Activated CD4-positive, alpha-beta T cell treated with anti-CD3 and anti-CD28 coated beads for 36 hours (primary cell): ENCODE data around the gene FER. TPM values are rescaled to one million over a fixed set of nuclear protein-coding genes. Genes with fewer than 3 reads are reported as not detected.
"Not testable (repeated sequence)": the region's sequence is repeated elsewhere in the genome, so short reads cannot be mapped to it uniquely, and the experiment has no call there.

Experiments
- ATAC-seq: fragments of 200-7000 bp; cut with Tn5 transposase; one replicate; pipeline ENCODE4 v1.10.0; 2021; ENCODE audit warnings: mild to moderate bottlenecking, moderate library complexity
- CTCF ChIA-PET: fragments of 350-600 bp; sonication (Branson Sonifier 250); formaldehyde crosslinking; loops from one replicate; lab custom pipeline; 2021; ENCODE audit warnings: antibody characterized with exemption; lab: Charles Lee
- POLR2A ChIA-PET: fragments of 350-600 bp; sonication (Branson Sonifier 250); formaldehyde crosslinking; loops from one replicate; lab custom pipeline; 2021; ENCODE audit warnings: antibody characterized with exemption, inconsistent platforms; lab: Charles Lee
- DNase-seq: peaks from one replicate; pipeline ENCODE4 v3.0.0-alpha.2; 2020
- H3K27ac Mint-ChIP-seq: one replicate; pipeline ENCODE4 v1.8.0; 2021; ENCODE audit warnings: mixed read lengths
- H3K27me3 Mint-ChIP-seq: one replicate; pipeline ENCODE4 v1.8.0; 2021; ENCODE audit warnings: mixed read lengths
- H3K36me3 Mint-ChIP-seq: one replicate; pipeline ENCODE4 v1.8.0; 2021; ENCODE audit warnings: low read depth, mixed read lengths
- H3K4me1 Mint-ChIP-seq: one replicate; pipeline ENCODE4 v1.8.0; 2021; ENCODE audit warnings: mixed read lengths
- H3K4me3 Mint-ChIP-seq: one replicate; pipeline ENCODE4 v1.8.0; 2021; ENCODE audit warnings: mild to moderate bottlenecking, moderate library complexity, mixed read lengths
- H3K9me3 Mint-ChIP-seq: one replicate; pipeline ENCODE4 v1.8.0; 2021; ENCODE audit warnings: low read depth, mixed read lengths
- intact Hi-C, 2 experiments: fragments of 100-400 bp; cut with DNase I in 1 of 2; cut with micrococcal nuclease in 1 of 2; formaldehyde crosslinking; loops; one replicate each; pipeline versions ENCODE4 v1.14.2 to v1.15.1; 2022 to 2024; cut with DNase I, micrococcal nuclease
- total RNA-seq, 2 experiments: library from RNA; stranded (reverse); gene quantifications; one replicate each; pipeline ENCODE4 v1.2.3, GENCODE V29; 2021

FER gene
- total RNA-seq, 2 experiments from 2014 or later, result 9.3 to 9.9 TPM

DNA sequence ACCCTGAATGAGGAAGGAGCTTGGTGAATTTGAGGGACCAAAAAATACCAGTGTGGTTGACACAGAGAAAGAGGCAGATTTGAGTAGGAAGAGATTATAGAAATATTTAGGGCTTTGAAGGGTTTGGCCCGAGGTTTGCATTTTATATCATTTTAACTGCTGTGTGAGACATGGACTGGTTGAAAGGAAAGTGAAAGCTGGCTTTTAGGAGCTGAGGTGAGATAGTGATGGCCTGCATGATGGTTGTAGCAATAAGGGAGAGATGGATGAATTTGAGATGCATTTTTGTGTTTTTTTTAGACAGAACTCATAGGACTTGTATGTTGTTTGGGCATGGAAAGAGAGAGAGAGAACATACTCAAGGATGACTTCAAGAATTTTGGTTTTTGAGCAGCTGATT lies 21.7 kb downstream of the FER start:
- Mint-ChIP-seq H3K36me3 (peaks cover 12% of the 10 kb centered on the region), H3K4me3 (no peak overlapping the region), H3K27me3 (no peaks in the 10 kb centered on the region), H3K9me3 (peaks cover 4% of the 10 kb centered on the region), H3K27ac (peak overlapping the region; percentile 2), H3K4me1 (peaks cover 6% of the 10 kb centered on the region)
- DNase-seq (no peak), ATAC-seq (peak; percentile 42)
- intact Hi-C loops, result no loop called here
- ChIA-PET CTCF (interaction anchor here (0.5 to 1.4 kb wide), 2 partner anchors 11 to 336 kb away, joined by 3 to 7 read pairs; no protein-coding TSS in a partner anchor), POLR2A (no interaction called here)

DNA sequence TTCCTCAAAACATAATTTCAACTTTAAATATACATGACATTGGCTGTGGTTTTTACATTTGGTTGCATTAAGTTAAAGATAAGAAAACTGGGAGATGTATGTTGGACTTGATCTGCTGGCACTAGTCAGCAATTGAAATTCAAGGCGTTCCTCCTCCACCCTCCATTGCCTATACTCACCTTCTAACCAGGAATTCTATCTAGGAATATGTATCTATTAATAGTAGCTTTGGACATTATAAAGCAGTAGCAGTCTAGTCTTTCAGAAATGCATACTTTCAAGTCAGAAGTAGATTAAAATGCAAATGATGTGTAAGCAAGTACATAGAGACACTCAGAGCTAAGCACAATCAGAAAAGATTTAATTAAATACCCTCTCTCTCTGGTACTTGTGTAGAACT lies 24.9 kb downstream of the FER start:
- Mint-ChIP-seq H3K4me3 (no peak overlapping the region), H3K27me3 (no peaks in the 10 kb centered on the region), H3K4me1 (peaks cover 6% of the 10 kb centered on the region), H3K27ac (no peak overlapping the region), H3K36me3 (peaks cover 14% of the 10 kb centered on the region), H3K9me3 (peaks cover 7% of the 10 kb centered on the region)
- POLR2A ChIA-PET, result no interaction called here
- CTCF ChIA-PET, result no interaction called here
- intact Hi-C loops, result no loop called here
- no peak for DNase-seq
- no peak for ATAC-seq

DNA sequence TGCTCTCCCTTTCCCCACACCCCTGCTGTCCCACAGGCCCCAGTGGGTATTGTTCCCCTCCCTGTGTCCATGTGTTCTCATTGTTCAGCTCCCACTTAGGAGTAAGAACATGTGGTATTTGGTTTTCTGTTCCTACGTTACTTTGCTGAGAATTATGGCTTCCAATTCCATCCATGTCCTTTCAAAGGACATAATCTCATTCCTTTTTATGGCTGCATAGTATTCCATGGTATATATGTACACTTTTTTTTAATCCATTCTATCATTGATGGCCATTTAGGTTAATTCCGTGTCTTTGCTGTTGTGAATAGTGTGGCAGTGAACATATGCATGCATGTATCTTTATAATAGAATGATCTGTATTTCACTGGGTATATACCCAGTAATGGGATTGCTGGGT lies 25.6 kb downstream of the FER start:
- intact Hi-C loops, result no loop called here
- peaks cover 14% of the 10 kb centered on the region for H3K36me3 Mint-ChIP-seq
- H3K4me3 Mint-ChIP-seq, result no peak overlapping the region
- H3K9me3 Mint-ChIP-seq, result peaks cover 10% of the 10 kb centered on the region
- peaks cover 6% of the 10 kb centered on the region for H3K4me1 Mint-ChIP-seq
- ChIA-PET CTCF (no interaction called here), POLR2A (interaction anchor here (0.6 kb wide), 1 partner anchor 9 kb away, joined by 3 read pairs; no protein-coding TSS in a partner anchor)
- DNase-seq, result no peak
- no peak overlapping the region for H3K27ac Mint-ChIP-seq
- no peaks in the 10 kb centered on the region for H3K27me3 Mint-ChIP-seq
- ATAC-seq, result no peak

DNA sequence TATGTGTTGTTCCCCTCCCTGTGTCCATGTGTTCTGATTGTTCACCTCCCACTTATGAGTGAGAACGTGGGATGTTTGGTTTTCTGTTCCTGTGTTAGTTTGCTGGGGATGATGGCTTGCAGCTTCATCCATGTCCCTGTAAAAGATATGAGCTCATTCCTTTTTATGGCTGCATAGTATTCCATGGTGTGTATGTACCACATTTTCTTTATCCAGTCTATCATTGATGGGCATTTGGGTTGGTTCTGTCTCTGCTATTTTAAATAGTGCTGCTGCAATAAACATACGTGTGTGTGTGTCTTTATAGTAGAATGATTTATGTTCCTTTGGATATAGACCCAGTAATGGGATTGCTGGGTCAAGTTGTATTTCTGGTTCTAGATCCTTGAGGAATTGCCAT lies 26.4 kb downstream of the FER start:
- H3K27ac Mint-ChIP-seq, H3K9me3 Mint-ChIP-seq, H3K4me1 Mint-ChIP-seq, H3K4me3 Mint-ChIP-seq, ATAC-seq, CTCF ChIA-PET, DNase-seq, intact Hi-C loops, H3K27me3 Mint-ChIP-seq, POLR2A ChIA-PET: not testable (repeated sequence)
- peaks cover 18% of the 10 kb centered on the region for H3K36me3 Mint-ChIP-seq

DNA sequence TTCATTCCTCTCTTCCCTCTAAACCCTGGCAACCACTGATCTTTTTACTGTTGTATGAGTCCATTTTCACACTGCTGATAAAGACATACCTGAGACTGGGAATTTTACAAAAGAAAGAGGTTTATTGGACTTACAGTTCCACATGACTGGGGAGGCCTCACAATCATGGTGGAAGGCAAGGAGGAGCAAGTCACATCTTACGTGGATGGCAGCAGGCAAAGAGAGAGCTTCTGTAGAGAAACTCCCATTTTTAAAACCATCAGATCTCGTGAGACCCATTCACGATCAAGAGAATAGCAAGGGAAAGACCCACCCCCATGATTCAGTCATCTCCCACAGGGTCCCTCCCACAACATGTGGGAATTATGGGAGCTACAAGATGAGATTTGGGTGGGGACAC lies 29.9 kb downstream of the FER start:
- CTCF ChIA-PET, DNase-seq, POLR2A ChIA-PET: not testable (repeated sequence)

DNA sequence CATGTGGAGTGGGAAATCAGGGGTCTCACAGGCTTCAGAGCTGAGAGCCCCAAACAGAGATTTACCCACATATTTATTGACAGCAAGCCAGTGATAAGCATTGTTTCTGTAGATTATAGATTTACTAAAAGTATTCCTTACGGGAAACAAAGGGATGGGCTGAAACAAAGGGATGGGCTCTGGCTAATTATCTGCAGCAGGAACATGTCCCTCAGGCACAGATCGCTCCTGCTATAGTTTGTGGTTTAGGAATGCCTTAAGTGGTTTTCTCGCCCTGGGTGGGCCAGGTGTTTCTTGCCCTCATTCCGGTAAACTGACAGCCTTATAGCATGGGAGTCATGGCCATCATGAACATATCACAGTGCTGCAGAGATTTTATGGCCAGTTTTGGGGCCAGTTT lies 36.9 kb downstream of the FER start:
- H3K36me3 Mint-ChIP-seq, result peaks cover 12% of the 10 kb centered on the region
- CTCF ChIA-PET, ATAC-seq, intact Hi-C loops, H3K27ac Mint-ChIP-seq, H3K27me3 Mint-ChIP-seq, H3K4me3 Mint-ChIP-seq, DNase-seq, H3K9me3 Mint-ChIP-seq, POLR2A ChIA-PET: not testable (repeated sequence)
- peaks cover 17% of the 10 kb centered on the region for H3K4me1 Mint-ChIP-seq

More for the DNA sequence above, 29.9 kb downstream of the FER start:
- H3K4me3 Mint-ChIP-seq, ATAC-seq, H3K27me3 Mint-ChIP-seq, intact Hi-C loops, H3K9me3 Mint-ChIP-seq, H3K27ac Mint-ChIP-seq: not testable (repeated sequence)
- Mint-ChIP-seq H3K4me1 (peaks cover 11% of the 10 kb centered on the region), H3K36me3 (peaks cover 18% of the 10 kb centered on the region)

DNA sequence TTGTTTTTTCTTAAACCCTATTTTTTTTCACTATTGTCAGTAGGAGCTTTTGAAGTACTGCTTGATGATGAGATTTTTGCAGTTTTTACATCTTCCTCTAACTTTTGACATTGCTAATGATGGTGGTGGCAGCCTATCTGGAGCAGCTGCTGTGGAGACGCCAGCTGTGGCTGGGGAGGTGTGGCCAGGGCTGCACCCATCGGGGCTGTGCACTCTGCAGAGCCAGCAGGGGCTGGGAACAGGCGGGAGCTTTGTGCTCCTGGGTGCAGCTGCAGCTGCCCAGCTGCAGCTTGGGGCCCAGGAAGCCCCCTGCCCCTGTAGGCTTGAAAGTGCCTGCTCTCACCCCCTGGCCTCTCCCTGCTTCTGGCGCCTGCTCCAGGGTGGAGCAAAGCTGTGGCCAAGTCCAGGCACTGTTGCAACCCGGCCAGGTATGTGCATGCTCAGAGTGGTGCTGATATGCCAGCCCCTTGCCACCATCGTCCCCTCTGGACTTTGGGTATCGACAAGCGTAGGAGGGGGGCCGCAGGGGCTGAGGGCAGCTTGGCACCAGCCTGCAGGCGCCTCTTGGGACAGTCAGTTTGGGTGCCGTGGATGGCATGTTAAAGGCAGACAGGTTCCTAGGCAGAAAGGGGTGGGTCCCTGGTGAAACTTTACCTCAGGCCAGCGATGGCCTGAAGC lies 39.2 kb downstream of the FER start:
- POLR2A ChIA-PET, result no interaction called here
- intact Hi-C loops, result no loop called here
- peaks cover 12% of the 10 kb centered on the region for H3K36me3 Mint-ChIP-seq

DNA sequence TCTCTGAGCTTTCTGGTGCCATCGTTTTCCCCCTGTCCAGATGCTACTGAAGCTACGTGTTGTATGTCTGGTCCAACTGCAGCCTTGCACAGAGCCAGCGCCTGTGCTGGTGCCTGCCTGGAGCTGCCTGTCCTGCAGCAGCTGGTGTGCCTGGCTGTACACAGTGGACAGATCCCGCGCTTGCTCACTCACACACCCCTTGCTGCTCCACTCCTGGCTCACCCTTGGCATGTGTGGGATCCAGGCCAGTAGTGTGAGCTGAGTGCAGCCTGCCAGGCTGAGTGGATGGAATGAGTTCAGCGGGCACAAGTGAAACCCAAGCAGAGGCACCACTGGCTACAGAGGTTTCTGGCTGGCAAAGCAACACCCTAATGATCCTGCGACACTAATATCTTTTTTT lies 40.4 kb downstream of the FER start:
- intact Hi-C loops, result no loop called here
- no peak for ATAC-seq

More for the DNA sequence above, 39.2 kb downstream of the FER start:
- H3K27me3 Mint-ChIP-seq, result no peaks in the 10 kb centered on the region
- peaks cover 15% of the 10 kb centered on the region for H3K4me1 Mint-ChIP-seq
- H3K9me3 Mint-ChIP-seq, result no peaks in the 10 kb centered on the region
- no peak for DNase-seq
- H3K4me3 Mint-ChIP-seq, result no peak overlapping the region
- H3K27ac Mint-ChIP-seq, result no peak overlapping the region
- ATAC-seq, result no peak
- CTCF ChIA-PET, result no interaction called here

DNA sequence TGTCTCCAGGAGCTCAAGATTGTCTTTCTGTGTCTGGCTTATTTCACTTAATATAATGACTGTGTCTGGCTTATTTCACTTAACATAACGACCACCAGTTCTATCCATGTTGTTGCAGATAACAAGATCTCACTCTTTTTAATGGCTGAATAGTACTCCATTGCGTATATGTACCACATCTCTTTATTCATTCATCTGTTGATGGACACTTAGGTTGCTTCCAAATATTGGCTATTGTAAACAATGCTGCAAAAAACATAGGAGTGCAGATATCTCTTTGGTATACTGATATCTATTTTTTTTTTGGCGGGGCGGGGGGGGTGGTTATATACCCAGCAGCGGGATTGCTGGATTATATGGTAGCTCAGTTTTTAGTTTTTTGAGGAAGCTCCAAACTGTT lies 45.5 kb downstream of the FER start:
- Mint-ChIP-seq H3K27me3 (no peaks in the 10 kb centered on the region), H3K4me1 (peaks cover 8% of the 10 kb centered on the region), H3K9me3 (no peaks in the 10 kb centered on the region), H3K36me3 (peaks cover 12% of the 10 kb centered on the region), H3K27ac (no peak overlapping the region), H3K4me3 (no peak overlapping the region)
- ChIA-PET CTCF (no interaction called here), POLR2A (no interaction called here)
- DNase-seq, result no peak
- ATAC-seq, result no peak
- intact Hi-C loops, result no loop called here

More for the DNA sequence above, 40.4 kb downstream of the FER start:
- no peaks in the 10 kb centered on the region for H3K9me3 Mint-ChIP-seq
- DNase-seq, result no peak
- peaks cover 13% of the 10 kb centered on the region for H3K36me3 Mint-ChIP-seq
- H3K4me3 Mint-ChIP-seq, result no peak overlapping the region
- CTCF ChIA-PET, result no interaction called here
- no peaks in the 10 kb centered on the region for H3K27me3 Mint-ChIP-seq
- no peak overlapping the region for H3K27ac Mint-ChIP-seq
- POLR2A ChIA-PET, result no interaction called here
- H3K4me1 Mint-ChIP-seq, result peaks cover 11% of the 10 kb centered on the region

DNA sequence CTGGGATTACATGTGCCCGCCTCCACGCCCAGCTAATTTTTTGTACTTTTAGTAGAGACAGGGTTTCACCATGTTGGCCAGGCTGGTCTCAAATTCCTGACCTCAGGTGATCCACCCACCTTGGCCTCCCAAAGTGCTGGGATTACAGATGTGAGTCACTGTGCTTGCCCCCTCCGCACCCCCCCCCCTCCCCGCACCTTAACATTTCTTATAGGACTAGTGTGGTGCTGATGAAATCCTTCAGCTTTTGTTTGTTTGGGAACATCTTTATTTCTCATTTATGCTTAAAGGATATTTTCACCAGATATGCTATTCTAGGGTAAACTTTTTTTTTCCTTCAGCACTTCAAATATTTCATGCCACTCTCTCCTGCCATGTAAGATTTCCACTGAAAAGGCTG lies 46.7 kb downstream of the FER start:
- H3K27ac Mint-ChIP-seq, H3K27me3 Mint-ChIP-seq, H3K4me1 Mint-ChIP-seq, DNase-seq, intact Hi-C loops, ATAC-seq, POLR2A ChIA-PET, CTCF ChIA-PET, H3K4me3 Mint-ChIP-seq, H3K9me3 Mint-ChIP-seq: not testable (repeated sequence)
- H3K36me3 Mint-ChIP-seq, result peaks cover 12% of the 10 kb centered on the region

DNA sequence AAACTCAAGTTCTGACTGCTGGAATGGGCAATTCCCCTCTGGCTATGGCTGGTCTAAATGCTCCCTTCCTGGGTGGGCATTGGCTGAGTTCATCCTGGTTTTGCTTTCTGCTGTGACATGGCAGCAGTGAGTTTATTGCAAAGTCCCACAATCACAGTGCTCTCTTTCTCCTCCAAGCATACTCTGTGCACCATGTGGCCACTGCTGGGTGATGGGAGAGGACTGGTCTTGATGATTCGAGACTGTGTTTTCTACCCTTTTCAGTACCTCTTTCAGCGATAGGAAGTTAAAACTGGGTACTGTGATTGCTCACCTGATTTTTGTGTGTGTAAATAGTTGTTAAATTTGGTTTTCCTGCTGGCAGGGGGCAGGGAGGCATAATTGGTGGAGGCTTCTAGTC lies 49.7 kb downstream of the FER start:
- ATAC-seq, result no peak
- peaks cover 1% of the 10 kb centered on the region for H3K9me3 Mint-ChIP-seq

DNA sequence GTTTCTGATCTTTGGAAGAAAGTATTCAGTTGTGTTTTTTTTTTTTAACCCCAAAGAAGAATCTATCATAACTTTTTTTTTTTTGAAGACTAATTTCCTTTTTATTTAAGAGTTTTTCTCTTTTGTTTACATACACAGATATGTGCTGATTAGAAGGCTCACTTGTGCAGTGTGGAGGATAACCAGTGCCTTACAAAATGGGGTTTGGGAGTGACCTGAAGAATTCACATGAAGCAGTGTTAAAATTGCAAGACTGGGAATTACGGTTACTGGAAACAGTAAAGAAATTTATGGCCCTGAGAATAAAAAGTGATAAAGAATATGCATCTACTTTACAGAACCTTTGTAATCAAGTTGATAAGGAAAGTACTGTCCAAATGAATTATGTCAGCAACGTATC lies 50.3 kb downstream of the FER start:
- ATAC-seq (no peak), DNase-seq (no peak)
- H3K27ac Mint-ChIP-seq, result no peak overlapping the region
- intact Hi-C loops, result no loop called here
- peaks cover 30% of the 10 kb centered on the region for H3K36me3 Mint-ChIP-seq
- no peaks in the 10 kb centered on the region for H3K27me3 Mint-ChIP-seq
- POLR2A ChIA-PET, result no interaction called here
- no peak overlapping the region for H3K4me3 Mint-ChIP-seq
- CTCF ChIA-PET, result no interaction called here
- H3K4me1 Mint-ChIP-seq, result peaks cover 6% of the 10 kb centered on the region
- peaks cover 5% of the 10 kb centered on the region for H3K9me3 Mint-ChIP-seq

More for the DNA sequence above, 49.7 kb downstream of the FER start:
- Mint-ChIP-seq H3K27ac (no peak overlapping the region), H3K4me1 (peaks cover 6% of the 10 kb centered on the region), H3K36me3 (peaks cover 24% of the 10 kb centered on the region), H3K27me3 (no peaks in the 10 kb centered on the region), H3K4me3 (no peak overlapping the region)
- DNase-seq, result no peak
- ChIA-PET CTCF (no interaction called here), POLR2A (no interaction called here)
- intact Hi-C loops, result no loop called here
